ENCODE data around the gene FILIP1L.
A peak's percentile ranks its signal among the peaks of the same experiment; 100 is the strongest.

Gene FILIP1L

GRCh38 chr3:100004931-100005330 is 109.4 kb downstream of the FILIP1L start:
- DNase-seq (no peak), ATAC-seq (replicated peaks) (no peak)
- H3K9me3 Mint-ChIP-seq = no peaks in the 10 kb centered on the region
- H3K27ac Mint-ChIP-seq = no peak overlapping the region
- no peak overlapping the region for H3K4me3 Mint-ChIP-seq
- peaks cover 24 to 36% of the 10 kb centered on the region in 2 donors for H3K4me1 Mint-ChIP-seq
- peaks cover 4 to 6% of the 10 kb centered on the region in 2 donors for H3K36me3 Mint-ChIP-seq
- H3K27me3 Mint-ChIP-seq = no peaks in the 10 kb centered on the region

- Mint-ChIP-seq H3K27me3 (no peaks in the 10 kb centered on the region), H3K36me3 (peaks cover 7 to 11% of the 10 kb centered on the region in 2 donors), H3K9me3 (peaks cover 3 to 4% of the 10 kb centered on the region in 2 donors), H3K27ac (no peak overlapping the region), H3K4me3 (no peak overlapping the region), H3K4me1 (peaks cover 16 to 29% of the 10 kb centered on the region in 2 donors)
- ATAC-seq (replicated peaks) (peak; percentile 53 to 76), DNase-seq (no peak)
Observed at GRCh38 chr3:100003609-100004503, 110.4 kb downstream of the FILIP1L start.

- Mint-ChIP-seq H3K4me3 (no peak overlapping the region), H3K36me3 (peaks cover 10 to 14% of the 10 kb centered on the region in 2 donors), H3K4me1 (peaks cover 16 to 31% of the 10 kb centered on the region in 2 donors), H3K27me3 (no peaks in the 10 kb centered on the region), H3K27ac (no peak overlapping the region), H3K9me3 (peaks cover 4 to 8% of the 10 kb centered on the region in 2 donors)
- no peak for DNase-seq
- no peak for ATAC-seq (replicated peaks)
Observed at GRCh38 chr3:100002599-100003350, 111.5 kb downstream of the FILIP1L start.

GRCh38 chr3:100001526-100002270 is 112.6 kb downstream of the FILIP1L start:
- DNase-seq = no peak
- peaks cover 6 to 8% of the 10 kb centered on the region in 2 donors for H3K9me3 Mint-ChIP-seq
- H3K27me3 Mint-ChIP-seq = no peaks in the 10 kb centered on the region
- H3K4me1 Mint-ChIP-seq = peaks cover 16 to 31% of the 10 kb centered on the region in 2 donors
- no peak for ATAC-seq (replicated peaks)
- H3K27ac Mint-ChIP-seq = no peak overlapping the region
- H3K4me3 Mint-ChIP-seq = no peak overlapping the region
- H3K36me3 Mint-ChIP-seq = peaks cover 10 to 18% of the 10 kb centered on the region in 2 donors

- peaks cover 10 to 14% of the 10 kb centered on the region in 2 donors for H3K9me3 Mint-ChIP-seq
- peaks cover 14 to 23% of the 10 kb centered on the region in 2 donors for H3K36me3 Mint-ChIP-seq
- no peak overlapping the region for H3K4me3 Mint-ChIP-seq
- no peaks in the 10 kb centered on the region for H3K27me3 Mint-ChIP-seq
- ATAC-seq (replicated peaks) (no peak), DNase-seq (no peak)
- H3K27ac Mint-ChIP-seq = no peak overlapping the region
- peaks cover 18 to 32% of the 10 kb centered on the region in 2 donors for H3K4me1 Mint-ChIP-seq
Observed at GRCh38 chr3:100001083-100001482, 113.2 kb downstream of the FILIP1L start.

- peaks cover 28 to 37% of the 10 kb centered on the region in 2 donors for H3K36me3 Mint-ChIP-seq
- H3K27me3 Mint-ChIP-seq = no peaks in the 10 kb centered on the region
Observed at GRCh38 chr3:99999536-99999935, 114.8 kb downstream of the FILIP1L start.

GRCh38 chr3:99997293-99997692 is 117.0 kb downstream of the FILIP1L start:
- Mint-ChIP-seq H3K36me3 (peaks cover 42 to 48% of the 10 kb centered on the region in 2 donors), H3K27me3 (no peaks in the 10 kb centered on the region), H3K4me3 (no peak overlapping the region), H3K4me1 (peaks cover 12 to 13% of the 10 kb centered on the region in 2 donors), H3K27ac (no peak overlapping the region), H3K9me3 (peaks cover 30 to 40% of the 10 kb centered on the region in 2 donors)
- DNase-seq (no peak), ATAC-seq (replicated peaks) (no peak)

More at GRCh38 chr3:99999536-99999935, 114.8 kb downstream of the FILIP1L start:
- no peak overlapping the region for H3K27ac Mint-ChIP-seq
- DNase-seq (no peak), ATAC-seq (replicated peaks) (no peak)
- H3K4me1 Mint-ChIP-seq = peaks cover 22 to 31% of the 10 kb centered on the region in 2 donors
- peaks cover 18 to 24% of the 10 kb centered on the region in 2 donors for H3K9me3 Mint-ChIP-seq
- no peak overlapping the region for H3K4me3 Mint-ChIP-seq

GRCh38 chr3:99990179-99990578 is 124.1 kb downstream of the FILIP1L start:
- no peaks in the 10 kb centered on the region for H3K27me3 Mint-ChIP-seq
- ATAC-seq (replicated peaks) = no peak

GRCh38 chr3:99984668-99985067 is 129.6 kb downstream of the FILIP1L start:
- H3K27me3 Mint-ChIP-seq = no peaks in the 10 kb centered on the region
- H3K36me3 Mint-ChIP-seq = peaks cover 6 to 12% of the 10 kb centered on the region in 2 donors
- no peak overlapping the region for H3K4me3 Mint-ChIP-seq
- H3K27ac Mint-ChIP-seq = no peak overlapping the region
- peaks cover 7% of the 10 kb centered on the region in 2 donors for H3K4me1 Mint-ChIP-seq
- ATAC-seq (replicated peaks) = no peak
- DNase-seq = no peak
- no peaks in the 10 kb centered on the region for H3K9me3 Mint-ChIP-seq

More at GRCh38 chr3:99990179-99990578, 124.1 kb downstream of the FILIP1L start:
- peaks cover 15 to 22% of the 10 kb centered on the region in 2 donors for H3K9me3 Mint-ChIP-seq
- peaks cover 7 to 9% of the 10 kb centered on the region in 2 donors for H3K4me1 Mint-ChIP-seq
- no peak overlapping the region for H3K4me3 Mint-ChIP-seq
- H3K36me3 Mint-ChIP-seq = peaks cover 24 to 30% of the 10 kb centered on the region in 2 donors
- no peak overlapping the region for H3K27ac Mint-ChIP-seq
- no peak for DNase-seq

GRCh38 chr3:99984139-99984538 is 130.2 kb downstream of the FILIP1L start:
- no peaks in the 10 kb centered on the region for H3K27me3 Mint-ChIP-seq
- no peak overlapping the region for H3K4me3 Mint-ChIP-seq
- H3K4me1 Mint-ChIP-seq = peaks cover 3 to 5% of the 10 kb centered on the region in 2 donors
- no peak for DNase-seq
- H3K9me3 Mint-ChIP-seq = no peaks in the 10 kb centered on the region
- H3K27ac Mint-ChIP-seq = no peak overlapping the region
- H3K36me3 Mint-ChIP-seq = peaks cover 6 to 12% of the 10 kb centered on the region in 2 donors
- no peak for ATAC-seq (replicated peaks)

GRCh38 chr3:99982650-99983049 is 131.7 kb downstream of the FILIP1L start:
- ATAC-seq (replicated peaks) = no peak
- Mint-ChIP-seq H3K36me3 (peaks cover 6 to 12% of the 10 kb centered on the region in 2 donors), H3K27me3 (no peaks in the 10 kb centered on the region), H3K27ac (no peak overlapping the region), H3K9me3 (no peaks in the 10 kb centered on the region), H3K4me3 (no peak overlapping the region), H3K4me1 (peaks cover 9 to 10% of the 10 kb centered on the region in 2 donors)
- no peak for DNase-seq

GRCh38 chr3:99981138-99981537 is 133.2 kb downstream of the FILIP1L start:
- no peaks in the 10 kb centered on the region for H3K27me3 Mint-ChIP-seq
- H3K4me1 Mint-ChIP-seq = peaks cover 9 to 16% of the 10 kb centered on the region in 2 donors
- no peak overlapping the region for H3K4me3 Mint-ChIP-seq
- no peak overlapping the region for H3K27ac Mint-ChIP-seq
- H3K9me3 Mint-ChIP-seq = peaks cover 0 to 5% of the 10 kb centered on the region in 2 donors
- DNase-seq (no peak), ATAC-seq (replicated peaks) (no peak)
- H3K36me3 Mint-ChIP-seq = peaks cover 10 to 20% of the 10 kb centered on the region in 2 donors

- Mint-ChIP-seq H3K4me1 (peaks cover 9 to 16% of the 10 kb centered on the region in 2 donors), H3K4me3 (no peak overlapping the region), H3K36me3 (peaks cover 9 to 18% of the 10 kb centered on the region in 2 donors), H3K9me3 (peaks cover 0 to 5% of the 10 kb centered on the region in 2 donors), H3K27ac (no peak overlapping the region), H3K27me3 (no peaks in the 10 kb centered on the region)
- no peak for ATAC-seq (replicated peaks)
- no peak for DNase-seq
Observed at GRCh38 chr3:99980606-99981005, 133.7 kb downstream of the FILIP1L start.

GRCh38 chr3:99978221-99978620 is 136.1 kb downstream of the FILIP1L start:
- DNase-seq (no peak), ATAC-seq (replicated peaks) (no peak)
- Mint-ChIP-seq H3K27ac (no peak overlapping the region), H3K4me1 (peaks cover 9 to 16% of the 10 kb centered on the region in 2 donors), H3K27me3 (no peaks in the 10 kb centered on the region), H3K9me3 (peaks cover 0 to 5% of the 10 kb centered on the region in 2 donors), H3K36me3 (peaks cover 4 to 12% of the 10 kb centered on the region in 2 donors), H3K4me3 (no peak overlapping the region)

All from stimulated activated naive B cell treated with anti-CD40 and anti-IgM and Interleukin-4, amounts not matched to agents 10 μg/mL and 1 μg/mL and 100 μg/mL, for 72 hours (primary cell).